ENCODE data around the gene CPSF2.

CPSF2 gene

GRCh38 chr14:92190768-92191167 is 69.0 kb downstream of the CPSF2 start:
- H3K9me3 ChIP-seq (ENCODE audit: control insufficient read depth, insufficient read depth, low read length), result peaks cover 3% of the 10 kb centered on the region; the same call in 1 of the 2 replicates
- TF ChIP-seq CTCF (IDR thresholded peaks at IDR 0.05; ENCODE audit: low read depth, low read length, poor library complexity, severe bottlenecking) (no peak), EZH2phosphoT487 (IDR thresholded peaks at IDR 0.05; ENCODE audit: borderline replicate concordance, low read length) (no peak)

GRCh38 chr14:92198804-92199203 is 77.0 kb downstream of the CPSF2 start:
- Histone ChIP-seq H3K27me3 (ENCODE audit: control insufficient read depth, low read length) (no peaks in the 10 kb centered on the region), H3K27ac (ENCODE audit: low read depth, low read length) (no peak overlapping the region), H3K36me3 (ENCODE audit: control insufficient read depth, low read length) (no peaks in the 10 kb centered on the region), H3K4me2 (ENCODE audit: low read length) (no peak overlapping the region), H3K9me2 (replicated peaks; ENCODE audit: control insufficient read depth, low read length) (no peaks in the 10 kb centered on the region), H3K9me3 (ENCODE audit: control insufficient read depth, insufficient read depth, low read length) (no peaks in the 10 kb centered on the region), H3K79me2 (ENCODE audit: control insufficient read depth, low read length) (no peaks in the 10 kb centered on the region), H4K20me1 (ENCODE audit: control insufficient read depth, insufficient read depth, low read depth, low read length) (no peaks in the 10 kb centered on the region), H3K4me3 (ENCODE audit: low read length) (no peak overlapping the region), H3F3A (ENCODE audit: control insufficient read depth, insufficient read depth) (no peaks in the 10 kb centered on the region), H3K4me1 (ENCODE audit: control insufficient read depth, low read length) (no peaks in the 10 kb centered on the region)
- TF ChIP-seq EZH2phosphoT487 (IDR thresholded peaks at IDR 0.05; ENCODE audit: borderline replicate concordance, low read length), result no peak
- TF ChIP-seq CTCF (IDR thresholded peaks at IDR 0.05; ENCODE audit: low read depth, low read length, poor library complexity, severe bottlenecking), result no peak

More at GRCh38 chr14:92190768-92191167, 69.0 kb downstream of the CPSF2 start:
- no peaks in the 10 kb centered on the region for H3F3A ChIP-seq (ENCODE audit: control insufficient read depth, insufficient read depth)
- H3K4me2 ChIP-seq (ENCODE audit: low read length), result no peak overlapping the region
- no peaks in the 10 kb centered on the region for H3K36me3 ChIP-seq (ENCODE audit: control insufficient read depth, low read length)
- no peak overlapping the region for H3K27ac ChIP-seq (ENCODE audit: low read depth, low read length)
- H4K20me1 ChIP-seq (ENCODE audit: control insufficient read depth, insufficient read depth, low read depth, low read length), result no peaks in the 10 kb centered on the region
- H3K79me2 ChIP-seq (ENCODE audit: control insufficient read depth, low read length), result no peaks in the 10 kb centered on the region
- no peaks in the 10 kb centered on the region for H3K9me2 ChIP-seq (replicated peaks; ENCODE audit: control insufficient read depth, low read length)
- no peaks in the 10 kb centered on the region for H3K4me1 ChIP-seq (ENCODE audit: control insufficient read depth, low read length)
- no peaks in the 10 kb centered on the region for H3K27me3 ChIP-seq (ENCODE audit: control insufficient read depth, low read length)
- H3K4me3 ChIP-seq (ENCODE audit: low read length), result no peak overlapping the region

DNA sequence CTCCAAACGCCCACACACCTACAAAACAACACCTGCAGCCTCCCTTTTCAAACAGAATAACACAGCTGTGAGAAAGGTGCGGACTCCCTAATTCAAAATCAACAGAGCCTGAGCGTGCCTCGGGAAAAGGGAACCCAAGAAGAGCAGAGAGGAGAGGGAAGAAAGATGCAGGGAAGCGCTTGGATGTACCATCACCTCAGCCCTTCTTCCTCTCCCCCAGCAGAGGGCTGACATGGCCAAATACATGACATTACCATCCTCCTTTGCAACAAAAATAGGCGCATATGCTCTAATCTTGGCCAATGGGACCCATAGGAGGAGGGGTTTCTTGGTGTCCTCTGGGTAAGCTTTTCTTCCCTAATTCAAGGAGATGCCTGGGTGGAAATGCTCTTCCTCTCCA is 78.0 kb downstream of the CPSF2 start:
- Histone ChIP-seq H4K20me1 (ENCODE audit: control insufficient read depth, insufficient read depth, low read depth, low read length) (no peaks in the 10 kb centered on the region), H3K79me2 (ENCODE audit: control insufficient read depth, low read length) (no peaks in the 10 kb centered on the region), H3K27ac (ENCODE audit: low read depth, low read length) (no peak overlapping the region), H3K4me2 (ENCODE audit: low read length) (no peak overlapping the region), H3K4me3 (ENCODE audit: low read length) (no peak overlapping the region), H3K4me1 (ENCODE audit: control insufficient read depth, low read length) (no peaks in the 10 kb centered on the region), H3K27me3 (ENCODE audit: control insufficient read depth, low read length) (no peaks in the 10 kb centered on the region), H3K36me3 (ENCODE audit: control insufficient read depth, low read length) (no peaks in the 10 kb centered on the region), H3K9me3 (ENCODE audit: control insufficient read depth, insufficient read depth, low read length) (no peaks in the 10 kb centered on the region), H3K9me2 (replicated peaks; ENCODE audit: control insufficient read depth, low read length) (no peaks in the 10 kb centered on the region), H3F3A (ENCODE audit: control insufficient read depth, insufficient read depth) (no peaks in the 10 kb centered on the region)
- TF ChIP-seq EZH2phosphoT487 (IDR thresholded peaks at IDR 0.05; ENCODE audit: borderline replicate concordance, low read length), result no peak
- no peak for TF ChIP-seq CTCF (IDR thresholded peaks at IDR 0.05; ENCODE audit: low read depth, low read length, poor library complexity, severe bottlenecking)

DNA sequence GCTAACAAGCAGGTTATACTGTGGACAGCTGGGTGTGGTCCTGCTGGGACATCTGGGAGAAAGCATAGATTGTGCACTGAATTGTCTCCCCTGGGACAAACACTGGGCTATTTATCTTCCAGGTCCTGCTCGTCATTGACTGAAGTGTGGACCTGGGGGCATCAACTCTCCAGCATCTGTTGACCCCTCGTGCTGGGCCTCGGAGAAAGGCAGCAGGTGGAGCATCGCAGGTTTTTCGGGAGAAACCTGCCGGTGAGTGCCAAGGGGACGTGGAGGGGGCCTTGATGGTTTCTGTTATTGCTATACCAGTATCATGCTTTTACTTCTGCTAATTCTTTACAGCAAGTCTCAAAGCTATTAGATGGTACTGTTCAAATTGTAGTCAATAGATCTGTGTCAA is 81.3 kb downstream of the CPSF2 start:
- no peaks in the 10 kb centered on the region for H3K4me1 ChIP-seq (ENCODE audit: control insufficient read depth, low read length)
- H3K9me2 ChIP-seq (replicated peaks; ENCODE audit: control insufficient read depth, low read length), result no peaks in the 10 kb centered on the region
- no peaks in the 10 kb centered on the region for H3K27me3 ChIP-seq (ENCODE audit: control insufficient read depth, low read length)
- TF ChIP-seq EZH2phosphoT487 (IDR thresholded peaks at IDR 0.05; ENCODE audit: borderline replicate concordance, low read length), result no peak
- no peaks in the 10 kb centered on the region for H3K36me3 ChIP-seq (ENCODE audit: control insufficient read depth, low read length)
- H3K4me2 ChIP-seq (ENCODE audit: low read length), result no peak overlapping the region
- no peaks in the 10 kb centered on the region for H3F3A ChIP-seq (ENCODE audit: control insufficient read depth, insufficient read depth)
- no peaks in the 10 kb centered on the region for H3K79me2 ChIP-seq (ENCODE audit: control insufficient read depth, low read length)
- no peak overlapping the region for H3K4me3 ChIP-seq (ENCODE audit: low read length)
- H3K9me3 ChIP-seq (ENCODE audit: control insufficient read depth, insufficient read depth, low read length), result no peaks in the 10 kb centered on the region
- no peaks in the 10 kb centered on the region for H4K20me1 ChIP-seq (ENCODE audit: control insufficient read depth, insufficient read depth, low read depth, low read length)
- H3K27ac ChIP-seq (ENCODE audit: low read depth, low read length), result no peak overlapping the region
